ENCODE results near the gene ADA.

GRCh38 chr20:44599715-44600114 lies 51.8 kb downstream of the ADA start:
- TF ChIP-seq, protein P1, sequence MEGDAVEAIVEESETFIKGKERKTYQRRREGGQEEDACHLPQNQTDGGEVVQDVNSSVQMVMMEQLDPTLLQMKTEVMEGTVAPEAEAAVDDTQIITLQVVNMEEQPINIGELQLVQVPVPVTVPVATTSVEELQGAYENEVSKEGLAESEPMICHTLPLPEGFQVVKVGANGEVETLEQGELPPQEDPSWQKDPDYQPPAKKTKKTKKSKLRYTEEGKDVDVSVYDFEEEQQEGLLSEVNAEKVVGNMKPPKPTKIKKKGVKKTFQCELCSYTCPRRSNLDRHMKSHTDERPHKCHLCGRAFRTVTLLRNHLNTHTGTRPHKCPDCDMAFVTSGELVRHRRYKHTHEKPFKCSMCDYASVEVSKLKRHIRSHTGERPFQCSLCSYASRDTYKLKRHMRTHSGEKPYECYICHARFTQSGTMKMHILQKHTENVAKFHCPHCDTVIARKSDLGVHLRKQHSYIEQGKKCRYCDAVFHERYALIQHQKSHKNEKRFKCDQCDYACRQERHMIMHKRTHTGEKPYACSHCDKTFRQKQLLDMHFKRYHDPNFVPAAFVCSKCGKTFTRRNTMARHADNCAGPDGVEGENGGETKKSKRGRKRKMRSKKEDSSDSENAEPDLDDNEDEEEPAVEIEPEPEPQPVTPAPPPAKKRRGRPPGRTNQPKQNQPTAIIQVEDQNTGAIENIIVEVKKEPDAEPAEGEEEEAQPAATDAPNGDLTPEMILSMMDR (IDR thresholded peaks at IDR 0.05) = no peak
- TF ChIP-seq POLR2A (IDR thresholded peaks at IDR 0.05) = no peak

Measured in testis (tissue), 2 donors.